Activated naive CD4-positive, alpha-beta T cell treated with anti-CD3 and anti-CD28 coated beads, Interleukin-2, amount 10 ng/mL, durations not matched to agents 7 days and 5 days (primary cell): Measurements from ENCODE around the gene ZSWIM3.
A peak's percentile ranks its signal among the peaks of the same experiment; 100 is the strongest.
"Not testable (repeated sequence)": the region's sequence is repeated elsewhere in the genome, so short reads cannot be mapped to it uniquely, and the experiment has no call there.

ENCODE experiments used
- CTCF ChIA-PET: fragments of 350-600 bp; sonication (Branson Sonifier 250); formaldehyde crosslinking; loops from one replicate; lab custom pipeline; 2021; ENCODE audit warnings: antibody characterized with exemption; lab: Charles Lee
- DNase-seq: peaks from one replicate; pipeline ENCODE4 v3.0.0-alpha.2; 2020
- H3K27ac Mint-ChIP-seq: one replicate; pipeline ENCODE4 v1.8.0; 2021; ENCODE audit warnings: mild to moderate bottlenecking, moderate library complexity, mixed read lengths
- H3K27me3 Mint-ChIP-seq: one replicate; pipeline ENCODE4 v1.8.0; 2021; ENCODE audit warnings: mild to moderate bottlenecking, mixed read lengths
- H3K36me3 Mint-ChIP-seq: one replicate; pipeline ENCODE4 v1.8.0; 2021; ENCODE audit warnings: mixed read lengths
- H3K4me1 Mint-ChIP-seq: one replicate; pipeline ENCODE4 v1.8.0; 2021; ENCODE audit warnings: mixed read lengths
- H3K4me3 Mint-ChIP-seq: one replicate; pipeline ENCODE4 v1.8.0; 2021; ENCODE audit warnings: mild to moderate bottlenecking, moderate library complexity, mixed read lengths
- H3K9me3 Mint-ChIP-seq: one replicate; pipeline ENCODE4 v1.8.0; 2021; ENCODE audit warnings: mixed read lengths

ZSWIM3 gene

GRCh38 chr20:45823949-45824835 lies 33.2 kb upstream of the ZSWIM3 start:
- peak; percentile 72 for DNase-seq
- Mint-ChIP-seq H3K4me3 (peak overlapping the region; percentile 34), H3K36me3 (peaks cover 1% of the 10 kb centered on the region), H3K9me3 (no peaks in the 10 kb centered on the region), H3K27me3 (peaks cover 64% of the 10 kb centered on the region), H3K4me1 (peaks cover 18% of the 10 kb centered on the region), H3K27ac (no peak overlapping the region)
- CTCF ChIA-PET, result interaction anchor here (0.6 to 3.6 kb wide), 15 partner anchors 9 to 164 kb away, joined by 3 to 20 read pairs (median 4); partner anchors contain the start of genes SNX21 and ZNF335

- Mint-ChIP-seq H3K4me3 (no peak overlapping the region), H3K9me3 (no peaks in the 10 kb centered on the region), H3K36me3 (peaks cover 1% of the 10 kb centered on the region), H3K27me3 (peaks cover 70% of the 10 kb centered on the region), H3K4me1 (peaks cover 18% of the 10 kb centered on the region), H3K27ac (no peak overlapping the region)
- DNase-seq, result no peak
- CTCF ChIA-PET, result interaction anchor here (0.6 to 0.9 kb wide), 3 partner anchors 15 to 139 kb away, joined by 3 read pairs; no protein-coding TSS in a partner anchor
These were observed 30.9 kb upstream of the ZSWIM3 start for GRCh38 chr20:45826381-45827019.

- no peak within 1 kb of the TSS for H3K4me3 Mint-ChIP-seq
- H3K4me1 Mint-ChIP-seq, result peaks cover 18% of the 10 kb centered on the region
- peaks cover 64% of the 10 kb centered on the region for H3K27me3 Mint-ChIP-seq
- H3K9me3 Mint-ChIP-seq, result no peaks in the 10 kb centered on the region
- H3K27ac Mint-ChIP-seq, result no peak within 1 kb of the TSS
- no peak for DNase-seq
- H3K36me3 Mint-ChIP-seq, result peaks cover 1% of the 10 kb centered on the region
- CTCF ChIA-PET, result no interaction called here
These were observed 30.3 kb upstream of the ZSWIM3 start, which contains the start of gene TNNC2 for GRCh38 chr20:45827030-45827652. TNNC2 (minus strand) TSS chr20:45827312; CDS start chr20:45827248, 64 bp downstream.

GRCh38 chr20:45827712-45828111 lies 29.7 kb upstream of the ZSWIM3 start:
- H3K27me3 Mint-ChIP-seq, result peaks cover 61% of the 10 kb centered on the region
- no peak overlapping the region for H3K27ac Mint-ChIP-seq
- no peak overlapping the region for H3K4me3 Mint-ChIP-seq
- no peaks in the 10 kb centered on the region for H3K9me3 Mint-ChIP-seq
- DNase-seq, result no peak
- CTCF ChIA-PET, result no interaction called here
- H3K4me1 Mint-ChIP-seq, result peaks cover 16% of the 10 kb centered on the region
- H3K36me3 Mint-ChIP-seq, result peaks cover 1% of the 10 kb centered on the region

- Mint-ChIP-seq H3K36me3 (peaks cover 1% of the 10 kb centered on the region), H3K4me3 (no peak overlapping the region), H3K9me3 (no peaks in the 10 kb centered on the region), H3K27ac (no peak overlapping the region), H3K27me3 (peaks cover 61% of the 10 kb centered on the region), H3K4me1 (peaks cover 19% of the 10 kb centered on the region)
- no peak for DNase-seq
- CTCF ChIA-PET, result no interaction called here
These were observed 28.8 kb upstream of the ZSWIM3 start for GRCh38 chr20:45828589-45828988.

GRCh38 chr20:45829673-45830106 lies 27.7 kb upstream of the ZSWIM3 start:
- H3K36me3 Mint-ChIP-seq, H3K9me3 Mint-ChIP-seq, CTCF ChIA-PET, H3K27ac Mint-ChIP-seq, H3K4me3 Mint-ChIP-seq, DNase-seq: not testable (repeated sequence)
- H3K4me1 Mint-ChIP-seq, result peaks cover 15% of the 10 kb centered on the region
- H3K27me3 Mint-ChIP-seq, result peaks cover 51% of the 10 kb centered on the region

GRCh38 chr20:45832619-45833018 lies 24.8 kb upstream of the ZSWIM3 start:
- Mint-ChIP-seq H3K9me3 (no peaks in the 10 kb centered on the region), H3K27ac (no peak overlapping the region), H3K4me3 (peak overlapping the region; percentile 77), H3K4me1 (peaks cover 17% of the 10 kb centered on the region), H3K36me3 (no peaks in the 10 kb centered on the region), H3K27me3 (peaks cover 33% of the 10 kb centered on the region)
- no peak for DNase-seq
- CTCF ChIA-PET, result interaction anchor here (0.7 to 1.8 kb wide), 3 partner anchors 8 to 134 kb away, joined by 3 to 9 read pairs (median 3); partner anchors contain the start of gene SPATA25

GRCh38 chr20:45833030-45833882 lies 24.2 kb upstream of the ZSWIM3 start, which contains the start of gene SNX21:
SNX21 (plus strand) TSS chr20:45833799; CDS start chr20:45833920, 121 bp downstream.
- Mint-ChIP-seq H3K4me1 (peaks cover 17% of the 10 kb centered on the region), H3K9me3 (no peaks in the 10 kb centered on the region), H3K27ac (no peak within 1 kb of the TSS), H3K27me3 (peaks cover 26% of the 10 kb centered on the region), H3K4me3 (peak within 1 kb of the TSS; percentile 77), H3K36me3 (no peaks in the 10 kb centered on the region)
- CTCF ChIA-PET, result interaction anchor here (0.7 to 1.8 kb wide), 3 partner anchors 9 to 133 kb away, joined by 3 to 9 read pairs (median 3); partner anchors contain the start of gene SPATA25
- DNase-seq, result peak; percentile 53

- CTCF ChIA-PET, result interaction anchor here (1.4 to 1.8 kb wide), 2 partner anchors 10 to 53 kb away, joined by 3 to 9 read pairs; partner anchors contain the start of gene SPATA25
- DNase-seq, result peak; percentile 62
- H3K36me3 Mint-ChIP-seq, result no peaks in the 10 kb centered on the region
- H3K4me3 Mint-ChIP-seq, result peak overlapping the region; percentile 77
- no peaks in the 10 kb centered on the region for H3K9me3 Mint-ChIP-seq
- peaks cover 22% of the 10 kb centered on the region for H3K27me3 Mint-ChIP-seq
- H3K27ac Mint-ChIP-seq, result no peak overlapping the region
- H3K4me1 Mint-ChIP-seq, result peaks cover 17% of the 10 kb centered on the region
These were observed 23.3 kb upstream of the ZSWIM3 start for GRCh38 chr20:45833883-45834796.

- Mint-ChIP-seq H3K4me1 (peaks cover 17% of the 10 kb centered on the region), H3K4me3 (peak overlapping the region; percentile 52), H3K27me3 (peaks cover 22% of the 10 kb centered on the region), H3K27ac (no peak overlapping the region), H3K9me3 (no peaks in the 10 kb centered on the region), H3K36me3 (no peaks in the 10 kb centered on the region)
- CTCF ChIA-PET, result no interaction called here
- no peak for DNase-seq
These were observed 22.6 kb upstream of the ZSWIM3 start for GRCh38 chr20:45834797-45835161.

- no peak for DNase-seq
- H3K4me1 Mint-ChIP-seq, result peaks cover 17% of the 10 kb centered on the region
- CTCF ChIA-PET, result no interaction called here
- H3K4me3 Mint-ChIP-seq, result peak overlapping the region; percentile 52
- no peaks in the 10 kb centered on the region for H3K9me3 Mint-ChIP-seq
- no peak overlapping the region for H3K27ac Mint-ChIP-seq
- H3K36me3 Mint-ChIP-seq, result no peaks in the 10 kb centered on the region
- H3K27me3 Mint-ChIP-seq, result peaks cover 19% of the 10 kb centered on the region
These were observed 22.1 kb upstream of the ZSWIM3 start for GRCh38 chr20:45835329-45835765.

- Mint-ChIP-seq H3K4me1 (peaks cover 17% of the 10 kb centered on the region), H3K27me3 (peaks cover 17% of the 10 kb centered on the region), H3K4me3 (no peak overlapping the region), H3K36me3 (no peaks in the 10 kb centered on the region), H3K9me3 (no peaks in the 10 kb centered on the region), H3K27ac (no peak overlapping the region)
- no peak for DNase-seq
- CTCF ChIA-PET, result no interaction called here
These were observed 21.6 kb upstream of the ZSWIM3 start for GRCh38 chr20:45835825-45836224.
